Smooth muscle cell (in vitro differentiated cells): ENCODE results near the gene AIF1L. TPM values are rescaled to one million over a fixed set of nuclear protein-coding genes. Genes with fewer than 3 reads are reported as not detected.

Experiments
- DNase-seq: peaks from one replicate; lab custom pipeline; 2025; ENCODE audit not compliant: unreplicated experiment; lab: John Stamatoyannopoulos, UW
- H2AFZ ChIP-seq: fragments of 200-600 bp; sonication (generic); 2 replicates; pipeline ENCODE4 v1.6.0; 2016; ENCODE audit warnings: antibody characterized with exemption, low read depth, mild to moderate bottlenecking
- H3F3A ChIP-seq: fragments of 200-600 bp; sonication (generic); 2 replicates; pipeline ENCODE4 v1.6.0; 2017; ENCODE audit warnings: antibody characterized with exemption, low read depth
- H3K27ac ChIP-seq: fragments of 200-600 bp; sonication (generic); 2 replicates; pipeline ENCODE4 v1.5.1; 2016; ENCODE audit warnings: low read depth, mild to moderate bottlenecking
- H3K27me3 ChIP-seq: fragments of 200-600 bp; sonication (generic); 2 replicates; pipeline ENCODE4 v1.6.1; 2016; ENCODE audit warnings: low read depth, mild to moderate bottlenecking
- H3K36me3 ChIP-seq: fragments of 200-600 bp; sonication (generic); 2 replicates; pipeline ENCODE4 v1.5.1; 2016; ENCODE audit warnings: low read depth
- H3K4me1 ChIP-seq: fragments of 200-600 bp; sonication (generic); 2 replicates; pipeline ENCODE4 v1.5.1; 2016; ENCODE audit warnings: low read depth
- H3K4me2 ChIP-seq: fragments of 200-600 bp; sonication (generic); 2 replicates; pipeline ENCODE4 v1.6.0; 2016; ENCODE audit warnings: mild to moderate bottlenecking
- H3K4me3 ChIP-seq: fragments of 200-600 bp; sonication (generic); 2 replicates; pipeline ENCODE4 v1.5.1; 2016; ENCODE audit warnings: mild to moderate bottlenecking
- H3K79me2 ChIP-seq: fragments of 200-600 bp; sonication (generic); 2 replicates; pipeline ENCODE4 v1.6.0; 2016; ENCODE audit warnings: low read depth, mild to moderate bottlenecking
- H3K9ac ChIP-seq: fragments of 200-600 bp; sonication (generic); 2 replicates; pipeline ENCODE4 v1.6.0; 2016; ENCODE audit warnings: low read depth
- H3K9me3 ChIP-seq: fragments of 200-600 bp; sonication (generic); replicated peaks from 2 replicates; pipeline ENCODE4 v1.5.1; 2016; ENCODE audit warnings: low read depth
- H4K20me1 ChIP-seq: fragments of 200-600 bp; sonication (generic); 2 replicates; pipeline ENCODE4 v1.6.0; 2016; ENCODE audit warnings: low read depth
- CTCF ChIP-seq: fragments of 200-600 bp; sonication (generic); IDR thresholded peaks from 2 replicates; pipeline ENCODE4 v1.5.1; 2017; ENCODE audit warnings: borderline replicate concordance, mild to moderate bottlenecking, antibody characterized with exemption; ENCODE audit not compliant: insufficient read depth, poor library complexity, severe bottlenecking
- WGBS: methylation state at CpG from one replicate; pipeline ENCODE4 v1.1.7; 2016; ENCODE audit warnings: low lambda C conversion rate; 5-methylcytosine and 5-hydroxymethylcytosine counted together
- polyA plus RNA-seq: library from polyadenylated mRNA; unstranded; fragments of >200 nt; fragmentation: Nextera tagmentation; extraction: Ambion mirVana; gene quantifications from 2 replicates; pipeline ENCODE4 v1.2.1, GENCODE V29; 2016
- total RNA-seq: library from RNA; depleted of rRNA; stranded (reverse); fragments of >200 nt; gene quantifications from 2 replicates; pipeline ENCODE4 v1.2.3, GENCODE V29; 2014

Gene AIF1L
- total and polyA plus RNA-seq, 2 experiments from 2014 or later, result 1.6 to 3.1 TPM

- peaks cover 33% of the 10 kb centered on the region for H3K36me3 ChIP-seq
- H3K4me1 ChIP-seq, result no peaks in the 10 kb centered on the region
- H4K20me1 ChIP-seq, result peaks cover 21% of the 10 kb centered on the region
- H3K9me3 ChIP-seq, result no peaks in the 10 kb centered on the region
- H2AFZ ChIP-seq, result no peak overlapping the region
- H3K79me2 ChIP-seq, result peaks cover 5% of the 10 kb centered on the region
- H3K4me2 ChIP-seq, result no peak overlapping the region
- no peak for DNase-seq
- H3F3A ChIP-seq, result no peaks in the 10 kb centered on the region
- no peak overlapping the region for H3K4me3 ChIP-seq
- H3K27me3 ChIP-seq, result no peaks in the 10 kb centered on the region
- 98% methylated on average over 4 of the region's 4 CpGs for WGBS
- no peak overlapping the region for H3K9ac ChIP-seq
- TF ChIP-seq CTCF, result no peak
- no peak overlapping the region for H3K27ac ChIP-seq
Observed at GRCh38 chr9:131162886-131163285, 66.6 kb downstream of the AIF1L start.

GRCh38 chr9:131165523-131165922, 69.2 kb downstream of the AIF1L start:
- no peak overlapping the region for H3K4me3 ChIP-seq
- no peaks in the 10 kb centered on the region for H3F3A ChIP-seq
- no peak for DNase-seq
- H3K4me1 ChIP-seq, result no peaks in the 10 kb centered on the region
- no peak overlapping the region for H2AFZ ChIP-seq
- H3K79me2 ChIP-seq, result peaks cover 9% of the 10 kb centered on the region
- no peak overlapping the region for H3K4me2 ChIP-seq
- H4K20me1 ChIP-seq, result peaks cover 31% of the 10 kb centered on the region
- H3K9ac ChIP-seq, result no peak overlapping the region
- H3K36me3 ChIP-seq, result peaks cover 23% of the 10 kb centered on the region
- H3K9me3 ChIP-seq, result no peaks in the 10 kb centered on the region
- no peaks in the 10 kb centered on the region for H3K27me3 ChIP-seq
- H3K27ac ChIP-seq, result no peak overlapping the region
- no peak for TF ChIP-seq CTCF

GRCh38 chr9:131167146-131167692, 70.9 kb downstream of the AIF1L start:
- no peak for DNase-seq
- no peak overlapping the region for H3K9ac ChIP-seq
- no peak for TF ChIP-seq CTCF
- H3K36me3 ChIP-seq, result peaks cover 17% of the 10 kb centered on the region
- 97% methylated on average over 6 of the region's 6 CpGs for WGBS
- H3K27me3 ChIP-seq, result no peaks in the 10 kb centered on the region
- H3F3A ChIP-seq, result no peaks in the 10 kb centered on the region
- H3K9me3 ChIP-seq, result no peaks in the 10 kb centered on the region
- H2AFZ ChIP-seq, result no peak overlapping the region
- H3K4me1 ChIP-seq, result no peaks in the 10 kb centered on the region
- H4K20me1 ChIP-seq, result peaks cover 31% of the 10 kb centered on the region
- H3K4me2 ChIP-seq, result no peak overlapping the region
- H3K27ac ChIP-seq, result no peak overlapping the region
- peaks cover 12% of the 10 kb centered on the region for H3K79me2 ChIP-seq
- H3K4me3 ChIP-seq, result no peak overlapping the region

GRCh38 chr9:131167936-131168335, 71.6 kb downstream of the AIF1L start:
- H4K20me1 ChIP-seq, result peaks cover 31% of the 10 kb centered on the region
- H3K9ac ChIP-seq, result no peak overlapping the region
- H2AFZ ChIP-seq, result no peak overlapping the region
- H3F3A ChIP-seq, result no peaks in the 10 kb centered on the region
- TF ChIP-seq CTCF, result no peak
- DNase-seq, result no peak
- no peaks in the 10 kb centered on the region for H3K27me3 ChIP-seq
- H3K4me3 ChIP-seq, result no peak overlapping the region
- H3K36me3 ChIP-seq, result peaks cover 11% of the 10 kb centered on the region
- no peaks in the 10 kb centered on the region for H3K9me3 ChIP-seq
- H3K79me2 ChIP-seq, result peaks cover 12% of the 10 kb centered on the region
- H3K4me1 ChIP-seq, result no peaks in the 10 kb centered on the region
- H3K4me2 ChIP-seq, result no peak overlapping the region
- 96% methylated on average over 4 of the region's 4 CpGs for WGBS
- no peak overlapping the region for H3K27ac ChIP-seq
